Left ventricle myocardium inferior (tissue), 1 donor: Measurements from ENCODE around the gene SENP7. TPM values are rescaled to one million over a fixed set of nuclear protein-coding genes. Genes with fewer than 3 reads are reported as not detected.
"Not testable (repeated sequence)": the region's sequence is repeated elsewhere in the genome, so short reads cannot be mapped to it uniquely, and the experiment has no call there.

Experiments used
- DNase-seq: peaks from one replicate; pipeline ENCODE4 v3.0.0-alpha.2; 2020
- H3K27ac ChIP-seq: fragments of 200-600 bp; replicated peaks from 2 replicates; pipeline ENCODE4 v1.8.0; 2021
- H3K27me3 ChIP-seq: fragments of 200-600 bp; 2 replicates; pipeline ENCODE4 v1.8.0; 2021; ENCODE audit warnings: low read depth
- H3K36me3 ChIP-seq: fragments of 200-600 bp; 2 replicates; pipeline ENCODE4 v1.8.0; 2021
- H3K4me1 ChIP-seq: fragments of 200-600 bp; 2 replicates; pipeline ENCODE4 v1.8.0; 2021
- H3K4me3 ChIP-seq: fragments of 200-600 bp; 2 replicates; pipeline ENCODE4 v1.8.0; 2021; ENCODE audit warnings: mild to moderate bottlenecking, moderate library complexity
- H3K9me3 ChIP-seq: fragments of 200-600 bp; replicated peaks from 2 replicates; pipeline ENCODE4 v1.8.0; 2021
- CTCF ChIP-seq: fragments of 200-600 bp; IDR thresholded peaks from 2 replicates; pipeline ENCODE4 v1.8.0; 2021; ENCODE audit warnings: antibody characterized with exemption, mild to moderate bottlenecking, borderline replicate concordance
- intact Hi-C: fragments of 100-400 bp; cut with micrococcal nuclease; formaldehyde crosslinking; loops from one replicate; pipeline ENCODE4 v1.11.0; 2022
- total RNA-seq: library from RNA; stranded (reverse); fragmentation: NEBNext Ultra II Directional; extraction: Animal tissue kit (Norgen Biotek cat#: 25700); gene quantifications from one replicate; pipeline ENCODE4 v1.2.1, GENCODE V29; 2021
- donor health status: DM: no; HTN: yes; CAD: no; lungs with severe emphysema.

Gene SENP7
- total RNA-seq, 1 donor from 2014 or later = 8.7 TPM

GRCh38 chr3:101453961-101454360 is 59.1 kb downstream of the SENP7 start:
- TF ChIP-seq CTCF = no peak
- intact Hi-C loops = no loop called here
- Histone ChIP-seq H3K4me1 (no peaks in the 10 kb centered on the region), H3K27me3 (no peaks in the 10 kb centered on the region), H3K9me3 (no peaks in the 10 kb centered on the region), H3K27ac (no peak overlapping the region), H3K36me3 (peaks cover 21% of the 10 kb centered on the region), H3K4me3 (no peak overlapping the region)
- DNase-seq = no peak

- H3K27me3 ChIP-seq, intact Hi-C loops, H3K4me3 ChIP-seq, DNase-seq, H3K36me3 ChIP-seq, H3K4me1 ChIP-seq, H3K27ac ChIP-seq: not testable (repeated sequence)
- H3K9me3 ChIP-seq = peaks cover 27% of the 10 kb centered on the region
Measured at GRCh38 chr3:101438641-101439040, 74.4 kb downstream of the SENP7 start.

GRCh38 chr3:101433652-101434051 is 79.4 kb downstream of the SENP7 start:
- no peaks in the 10 kb centered on the region for H3K36me3 ChIP-seq
- intact Hi-C loops = no loop called here
- no peaks in the 10 kb centered on the region for H3K4me1 ChIP-seq
- H3K4me3 ChIP-seq = no peak overlapping the region
- no peak overlapping the region for H3K27ac ChIP-seq
- DNase-seq = no peak
- TF ChIP-seq CTCF = no peak
- no peaks in the 10 kb centered on the region for H3K27me3 ChIP-seq
- peaks cover 32% of the 10 kb centered on the region for H3K9me3 ChIP-seq

- Histone ChIP-seq H3K36me3 (no peaks in the 10 kb centered on the region), H3K27me3 (no peaks in the 10 kb centered on the region), H3K27ac (no peak overlapping the region), H3K4me1 (no peaks in the 10 kb centered on the region), H3K4me3 (no peak overlapping the region), H3K9me3 (no peaks in the 10 kb centered on the region)
- intact Hi-C loops = no loop called here
- no peak for TF ChIP-seq CTCF
- DNase-seq = no peak
Measured at GRCh38 chr3:101423984-101424888, 88.8 kb downstream of the SENP7 start.

GRCh38 chr3:101418851-101419250 is 94.2 kb downstream of the SENP7 start:
- no peaks in the 10 kb centered on the region for H3K9me3 ChIP-seq
- no peak for DNase-seq

More at GRCh38 chr3:101418851-101419250, 94.2 kb downstream of the SENP7 start:
- intact Hi-C loops = no loop called here
- H3K27me3 ChIP-seq = no peaks in the 10 kb centered on the region
- H3K36me3 ChIP-seq = peaks cover 9% of the 10 kb centered on the region
- H3K4me1 ChIP-seq = no peaks in the 10 kb centered on the region
- H3K4me3 ChIP-seq = no peak overlapping the region
- H3K27ac ChIP-seq = no peak overlapping the region
- no peak for TF ChIP-seq CTCF
